ENCODE results near the gene RPLP2.

- TF ChIP-seq ATF2 (CRISPR knock-in tag; IDR thresholded peaks at IDR 0.05; ENCODE audit: borderline replicate concordance, low read depth) = no peak
- TF ChIP-seq, protein P1, sequence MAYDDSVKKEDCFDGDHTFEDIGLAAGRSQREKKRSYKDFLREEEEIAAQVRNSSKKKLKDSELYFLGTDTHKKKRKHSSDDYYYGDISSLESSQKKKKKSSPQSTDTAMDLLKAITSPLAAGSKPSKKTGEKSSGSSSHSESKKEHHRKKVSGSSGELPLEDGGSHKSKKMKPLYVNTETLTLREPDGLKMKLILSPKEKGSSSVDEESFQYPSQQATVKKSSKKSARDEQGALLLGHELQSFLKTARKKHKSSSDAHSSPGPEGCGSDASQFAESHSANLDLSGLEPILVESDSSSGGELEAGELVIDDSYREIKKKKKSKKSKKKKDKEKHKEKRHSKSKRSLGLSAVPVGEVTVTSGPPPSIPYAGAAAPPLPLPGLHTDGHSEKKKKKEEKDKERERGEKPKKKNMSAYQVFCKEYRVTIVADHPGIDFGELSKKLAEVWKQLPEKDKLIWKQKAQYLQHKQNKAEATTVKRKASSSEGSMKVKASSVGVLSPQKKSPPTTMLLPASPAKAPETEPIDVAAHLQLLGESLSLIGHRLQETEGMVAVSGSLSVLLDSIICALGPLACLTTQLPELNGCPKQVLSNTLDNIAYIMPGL (CRISPR knock-in tag; IDR thresholded peaks at IDR 0.05) = no peak
- TF ChIP-seq, protein P2, sequence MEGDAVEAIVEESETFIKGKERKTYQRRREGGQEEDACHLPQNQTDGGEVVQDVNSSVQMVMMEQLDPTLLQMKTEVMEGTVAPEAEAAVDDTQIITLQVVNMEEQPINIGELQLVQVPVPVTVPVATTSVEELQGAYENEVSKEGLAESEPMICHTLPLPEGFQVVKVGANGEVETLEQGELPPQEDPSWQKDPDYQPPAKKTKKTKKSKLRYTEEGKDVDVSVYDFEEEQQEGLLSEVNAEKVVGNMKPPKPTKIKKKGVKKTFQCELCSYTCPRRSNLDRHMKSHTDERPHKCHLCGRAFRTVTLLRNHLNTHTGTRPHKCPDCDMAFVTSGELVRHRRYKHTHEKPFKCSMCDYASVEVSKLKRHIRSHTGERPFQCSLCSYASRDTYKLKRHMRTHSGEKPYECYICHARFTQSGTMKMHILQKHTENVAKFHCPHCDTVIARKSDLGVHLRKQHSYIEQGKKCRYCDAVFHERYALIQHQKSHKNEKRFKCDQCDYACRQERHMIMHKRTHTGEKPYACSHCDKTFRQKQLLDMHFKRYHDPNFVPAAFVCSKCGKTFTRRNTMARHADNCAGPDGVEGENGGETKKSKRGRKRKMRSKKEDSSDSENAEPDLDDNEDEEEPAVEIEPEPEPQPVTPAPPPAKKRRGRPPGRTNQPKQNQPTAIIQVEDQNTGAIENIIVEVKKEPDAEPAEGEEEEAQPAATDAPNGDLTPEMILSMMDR (IDR thresholded peaks at IDR 0.05) = no peak
- TF ChIP-seq SMAD4 (CRISPR knock-in tag; IDR thresholded peaks at IDR 0.05) = no peak
- TF ChIP-seq ATF3 (CRISPR knock-in tag; conservative IDR thresholded peaks at IDR 0.05) = no peak
- TF ChIP-seq, protein P3, sequence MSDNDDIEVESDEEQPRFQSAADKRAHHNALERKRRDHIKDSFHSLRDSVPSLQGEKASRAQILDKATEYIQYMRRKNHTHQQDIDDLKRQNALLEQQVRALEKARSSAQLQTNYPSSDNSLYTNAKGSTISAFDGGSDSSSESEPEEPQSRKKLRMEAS (CRISPR knock-in tag; IDR thresholded peaks at IDR 0.05) = peak; percentile 82; the same call in 1 of the 2 replicates
- TF ChIP-seq, protein P4, sequence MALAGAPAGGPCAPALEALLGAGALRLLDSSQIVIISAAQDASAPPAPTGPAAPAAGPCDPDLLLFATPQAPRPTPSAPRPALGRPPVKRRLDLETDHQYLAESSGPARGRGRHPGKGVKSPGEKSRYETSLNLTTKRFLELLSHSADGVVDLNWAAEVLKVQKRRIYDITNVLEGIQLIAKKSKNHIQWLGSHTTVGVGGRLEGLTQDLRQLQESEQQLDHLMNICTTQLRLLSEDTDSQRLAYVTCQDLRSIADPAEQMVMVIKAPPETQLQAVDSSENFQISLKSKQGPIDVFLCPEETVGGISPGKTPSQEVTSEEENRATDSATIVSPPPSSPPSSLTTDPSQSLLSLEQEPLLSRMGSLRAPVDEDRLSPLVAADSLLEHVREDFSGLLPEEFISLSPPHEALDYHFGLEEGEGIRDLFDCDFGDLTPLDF (CRISPR knock-in tag; IDR thresholded peaks at IDR 0.05) = peak; percentile 69; the same call in 1 of the 2 replicates
- TF ChIP-seq SP1 (CRISPR knock-in tag; conservative IDR thresholded peaks at IDR 0.05) = peak; percentile 20; the same call in 1 of the 2 replicates
- TF ChIP-seq ATF1 (CRISPR knock-in tag; IDR thresholded peaks at IDR 0.05) = 0 out of 2 replicates have a peak, but pooled peaks have one; percentile 45
- TF ChIP-seq, protein P5, sequence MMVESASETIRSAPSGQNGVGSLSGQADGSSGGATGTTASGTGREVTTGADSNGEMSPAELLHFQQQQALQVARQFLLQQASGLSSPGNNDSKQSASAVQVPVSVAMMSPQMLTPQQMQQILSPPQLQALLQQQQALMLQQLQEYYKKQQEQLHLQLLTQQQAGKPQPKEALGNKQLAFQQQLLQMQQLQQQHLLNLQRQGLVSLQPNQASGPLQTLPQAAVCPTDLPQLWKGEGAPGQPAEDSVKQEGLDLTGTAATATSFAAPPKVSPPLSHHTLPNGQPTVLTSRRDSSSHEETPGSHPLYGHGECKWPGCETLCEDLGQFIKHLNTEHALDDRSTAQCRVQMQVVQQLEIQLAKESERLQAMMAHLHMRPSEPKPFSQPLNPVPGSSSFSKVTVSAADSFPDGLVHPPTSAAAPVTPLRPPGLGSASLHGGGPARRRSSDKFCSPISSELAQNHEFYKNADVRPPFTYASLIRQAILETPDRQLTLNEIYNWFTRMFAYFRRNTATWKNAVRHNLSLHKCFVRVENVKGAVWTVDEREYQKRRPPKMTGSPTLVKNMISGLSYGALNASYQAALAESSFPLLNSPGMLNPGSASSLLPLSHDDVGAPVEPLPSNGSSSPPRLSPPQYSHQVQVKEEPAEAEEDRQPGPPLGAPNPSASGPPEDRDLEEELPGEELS (CRISPR knock-in tag; IDR thresholded peaks at IDR 0.05) = peak; percentile 67
- TF ChIP-seq ZNF138 (CRISPR knock-in tag; conservative IDR thresholded peaks at IDR 0.05) = no peak
- no peak for TF ChIP-seq TCF7 (CRISPR knock-in tag; IDR thresholded peaks at IDR 0.05; ENCODE audit: low read depth)
- no peak for TF ChIP-seq CREB1 (CRISPR knock-in tag; IDR thresholded peaks at IDR 0.05)
These were observed 20.7 kb downstream of the RPLP2 start for GRCh38 chr11:830295-831117.
